ENCODE results near the gene AMHR2. TPM values are rescaled to one million over a fixed set of nuclear protein-coding genes. Genes with fewer than 3 reads are reported as not detected.

Gene AMHR2
- total and polyA plus RNA-seq, 2 donors from 2014 or later, result not detected

DNA sequence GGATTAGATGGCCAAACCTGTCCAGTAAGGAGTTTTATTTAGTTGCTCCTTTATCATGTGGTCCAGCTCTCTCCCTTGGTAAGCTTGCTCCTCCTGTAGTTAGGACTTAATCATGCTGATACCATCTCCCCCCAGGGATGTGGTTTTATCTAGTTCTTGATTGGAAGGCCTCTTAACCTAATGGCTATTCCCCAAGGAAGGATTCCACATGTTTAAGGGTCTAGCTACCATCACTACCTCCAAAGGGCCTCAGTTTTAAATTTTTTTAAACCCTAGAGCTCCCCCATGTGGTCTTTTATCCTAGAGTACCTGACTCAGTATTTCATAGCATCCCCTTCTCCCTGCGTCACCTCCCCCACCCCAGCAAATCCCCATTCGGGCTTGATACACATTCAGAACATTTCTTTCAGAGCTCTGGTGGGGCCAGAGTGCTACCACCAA lies 53.1 kb downstream of the AMHR2 start:
- no peak overlapping the region for H3K9ac ChIP-seq (ENCODE audit: low read length in 3 of 3)
- peaks cover 31 to 87% (median 45%) of the 10 kb centered on the region in 3 donors for H3K36me3 ChIP-seq (ENCODE audit: control insufficient read depth in 2 of 3, insufficient read depth in 3 of 3, low read length in 3 of 3)
- no peaks in the 10 kb centered on the region for H3K9me3 ChIP-seq (ENCODE audit: control insufficient read depth in 2 of 3, insufficient read depth in 1 of 3, low read length in 3 of 3)
- no peaks in the 10 kb centered on the region for H3K27me3 ChIP-seq (ENCODE audit: control insufficient read depth, insufficient read depth, low read length)
- DNase-seq (no peak), FAIRE-seq (no peak)
- H3K4me3 ChIP-seq (ENCODE audit: low read length in 3 of 3), result no peak overlapping the region
- H3K4me1 ChIP-seq (ENCODE audit: control insufficient read depth in 2 of 3, insufficient read depth in 2 of 3, low read depth in 1 of 3, low read length in 3 of 3), result peaks cover 3 to 38% (median 22%) of the 10 kb centered on the region in 3 donors
- no peak overlapping the region for H3K27ac ChIP-seq (ENCODE audit: low read depth in 2 of 2, low read length in 2 of 2)
- intact Hi-C loops (cut with DNase I), result no loop called here
- TF ChIP-seq, protein P1, sequence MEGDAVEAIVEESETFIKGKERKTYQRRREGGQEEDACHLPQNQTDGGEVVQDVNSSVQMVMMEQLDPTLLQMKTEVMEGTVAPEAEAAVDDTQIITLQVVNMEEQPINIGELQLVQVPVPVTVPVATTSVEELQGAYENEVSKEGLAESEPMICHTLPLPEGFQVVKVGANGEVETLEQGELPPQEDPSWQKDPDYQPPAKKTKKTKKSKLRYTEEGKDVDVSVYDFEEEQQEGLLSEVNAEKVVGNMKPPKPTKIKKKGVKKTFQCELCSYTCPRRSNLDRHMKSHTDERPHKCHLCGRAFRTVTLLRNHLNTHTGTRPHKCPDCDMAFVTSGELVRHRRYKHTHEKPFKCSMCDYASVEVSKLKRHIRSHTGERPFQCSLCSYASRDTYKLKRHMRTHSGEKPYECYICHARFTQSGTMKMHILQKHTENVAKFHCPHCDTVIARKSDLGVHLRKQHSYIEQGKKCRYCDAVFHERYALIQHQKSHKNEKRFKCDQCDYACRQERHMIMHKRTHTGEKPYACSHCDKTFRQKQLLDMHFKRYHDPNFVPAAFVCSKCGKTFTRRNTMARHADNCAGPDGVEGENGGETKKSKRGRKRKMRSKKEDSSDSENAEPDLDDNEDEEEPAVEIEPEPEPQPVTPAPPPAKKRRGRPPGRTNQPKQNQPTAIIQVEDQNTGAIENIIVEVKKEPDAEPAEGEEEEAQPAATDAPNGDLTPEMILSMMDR (IDR thresholded peaks at IDR 0.05; ENCODE audit: borderline replicate concordance, extremely low read depth, insufficient read depth), result no peak

DNA sequence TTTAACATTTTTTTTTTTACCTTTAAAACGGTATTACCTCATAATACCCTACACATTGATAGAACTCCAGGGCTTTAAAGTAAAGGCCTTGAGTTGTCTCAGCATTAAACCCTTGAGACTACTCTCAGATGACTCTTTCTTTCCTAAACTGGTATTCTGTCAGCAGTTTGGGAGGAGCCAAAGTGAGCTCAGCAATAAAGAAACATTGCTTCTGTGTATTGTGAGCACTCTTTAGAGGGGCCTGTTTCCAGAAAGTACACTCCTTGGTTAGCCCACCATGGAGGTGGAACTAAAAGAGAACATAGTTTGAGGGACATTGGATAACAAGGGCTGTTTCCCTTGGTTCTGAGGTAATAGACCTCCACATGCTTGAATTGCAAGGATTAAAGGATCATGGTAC lies 55.2 kb downstream of the AMHR2 start:
- no peaks in the 10 kb centered on the region for H3K9me3 ChIP-seq (ENCODE audit: control insufficient read depth in 2 of 3, insufficient read depth in 1 of 3, low read length in 3 of 3)
- intact Hi-C loops (cut with DNase I), result no loop called here
- DNase-seq (no peak), FAIRE-seq (no peak)
- peaks cover 20 to 71% (median 39%) of the 10 kb centered on the region in 3 donors for H3K36me3 ChIP-seq (ENCODE audit: control insufficient read depth in 2 of 3, insufficient read depth in 3 of 3, low read length in 3 of 3)
- H3K9ac ChIP-seq (ENCODE audit: low read length in 3 of 3), result no peak overlapping the region
- no peaks in the 10 kb centered on the region for H3K27me3 ChIP-seq (ENCODE audit: control insufficient read depth, insufficient read depth, low read length)
- peaks cover 0 to 23% (median 15%) of the 10 kb centered on the region in 3 donors for H3K4me1 ChIP-seq (ENCODE audit: control insufficient read depth in 2 of 3, insufficient read depth in 2 of 3, low read depth in 1 of 3, low read length in 3 of 3)
- TF ChIP-seq, protein P1 (IDR thresholded peaks at IDR 0.05; ENCODE audit: borderline replicate concordance, extremely low read depth, insufficient read depth), result no peak
- no peak overlapping the region for H3K27ac ChIP-seq (ENCODE audit: low read depth in 2 of 2, low read length in 2 of 2)
- no peak overlapping the region for H3K4me3 ChIP-seq (ENCODE audit: low read length in 3 of 3)

DNA sequence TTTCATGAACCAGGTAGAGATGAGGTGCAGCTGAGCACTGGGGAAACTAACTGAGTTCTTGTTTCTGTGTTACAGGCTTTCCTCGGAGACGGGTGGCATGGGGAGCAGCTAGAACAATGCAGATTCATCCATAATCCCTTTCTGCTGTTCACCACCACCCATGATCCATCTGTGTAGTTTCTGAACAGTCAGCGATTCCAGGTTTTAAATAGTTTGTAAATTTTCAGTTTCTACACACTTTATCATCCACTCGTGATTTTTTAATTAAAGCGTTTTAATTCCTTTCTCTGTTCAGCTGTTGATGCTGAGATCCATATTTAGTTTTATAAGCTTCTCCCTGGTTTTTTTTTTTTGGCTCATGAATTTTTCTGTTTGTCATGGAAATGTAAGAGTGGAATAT lies 55.7 kb downstream of the AMHR2 start:
- Histone ChIP-seq H3K27ac (ENCODE audit: low read depth in 2 of 2, low read length in 2 of 2) (no peak overlapping the region), H3K4me3 (ENCODE audit: low read length in 3 of 3) (no peak overlapping the region), H3K9ac (ENCODE audit: low read length in 3 of 3) (no peak overlapping the region), H3K9me3 (ENCODE audit: control insufficient read depth in 2 of 3, insufficient read depth in 1 of 3, low read length in 3 of 3) (no peaks in the 10 kb centered on the region), H3K27me3 (ENCODE audit: control insufficient read depth, insufficient read depth, low read length) (no peaks in the 10 kb centered on the region), H3K36me3 (ENCODE audit: control insufficient read depth in 2 of 3, insufficient read depth in 3 of 3, low read length in 3 of 3) (peaks cover 17 to 69% (median 36%) of the 10 kb centered on the region in 3 donors), H3K4me1 (ENCODE audit: control insufficient read depth in 2 of 3, insufficient read depth in 2 of 3, low read depth in 1 of 3, low read length in 3 of 3) (peaks cover 0 to 19% (median 12%) of the 10 kb centered on the region in 3 donors)
- DNase-seq, result no peak
- intact Hi-C loops (cut with DNase I), result no loop called here
- TF ChIP-seq, protein P1 (IDR thresholded peaks at IDR 0.05; ENCODE audit: borderline replicate concordance, extremely low read depth, insufficient read depth), result no peak
- no peak for FAIRE-seq
